Activated CD8-positive, alpha-beta memory T cell treated with anti-CD3 and anti-CD28 coated beads, Interleukin-2, amount 10 ng/mL, durations not matched to agents 7 days and 5 days (primary cell): ENCODE results near the gene CDKL5. TPM values are rescaled to one million over a fixed set of nuclear protein-coding genes. Genes with fewer than 3 reads are reported as not detected.

Experiments
- ATAC-seq: fragments of 150-1000 bp; cut with Tn5 transposase; one replicate; pipeline ENCODE4 v1.10.0; 2021; ENCODE audit warnings: moderate library complexity
- CTCF ChIA-PET: fragments of 350-600 bp; sonication (Branson Sonifier 250); formaldehyde crosslinking; loops from one replicate; lab custom pipeline; 2021; ENCODE audit warnings: antibody characterized with exemption; lab: Charles Lee
- DNase-seq: peaks from one replicate; pipeline ENCODE4 v3.0.0-alpha.2; 2020
- H3K27ac Mint-ChIP-seq: one replicate; pipeline ENCODE4 v1.8.0; 2021; ENCODE audit warnings: mild to moderate bottlenecking, mixed read lengths
- H3K27me3 Mint-ChIP-seq: one replicate; pipeline ENCODE4 v1.8.0; 2021; ENCODE audit warnings: mixed read lengths
- H3K36me3 Mint-ChIP-seq: one replicate; pipeline ENCODE4 v1.8.0; 2021; ENCODE audit warnings: mild to moderate bottlenecking, mixed read lengths
- H3K4me1 Mint-ChIP-seq: one replicate; pipeline ENCODE4 v1.8.0; 2021; ENCODE audit warnings: mixed read lengths
- H3K4me3 Mint-ChIP-seq: one replicate; pipeline ENCODE4 v1.8.0; 2021; ENCODE audit warnings: mild to moderate bottlenecking, moderate library complexity, mixed read lengths
- H3K9me3 Mint-ChIP-seq: one replicate; pipeline ENCODE4 v1.8.0; 2022; ENCODE audit warnings: low read depth, mixed read lengths
- total RNA-seq, 2 experiments: library from RNA; stranded (reverse); gene quantifications; one replicate each; pipeline ENCODE4 v1.2.3, GENCODE V29; 2021

CDKL5 gene
- total RNA-seq, 2 experiments from 2014 or later = 1.1 to 1.3 TPM

DNA sequence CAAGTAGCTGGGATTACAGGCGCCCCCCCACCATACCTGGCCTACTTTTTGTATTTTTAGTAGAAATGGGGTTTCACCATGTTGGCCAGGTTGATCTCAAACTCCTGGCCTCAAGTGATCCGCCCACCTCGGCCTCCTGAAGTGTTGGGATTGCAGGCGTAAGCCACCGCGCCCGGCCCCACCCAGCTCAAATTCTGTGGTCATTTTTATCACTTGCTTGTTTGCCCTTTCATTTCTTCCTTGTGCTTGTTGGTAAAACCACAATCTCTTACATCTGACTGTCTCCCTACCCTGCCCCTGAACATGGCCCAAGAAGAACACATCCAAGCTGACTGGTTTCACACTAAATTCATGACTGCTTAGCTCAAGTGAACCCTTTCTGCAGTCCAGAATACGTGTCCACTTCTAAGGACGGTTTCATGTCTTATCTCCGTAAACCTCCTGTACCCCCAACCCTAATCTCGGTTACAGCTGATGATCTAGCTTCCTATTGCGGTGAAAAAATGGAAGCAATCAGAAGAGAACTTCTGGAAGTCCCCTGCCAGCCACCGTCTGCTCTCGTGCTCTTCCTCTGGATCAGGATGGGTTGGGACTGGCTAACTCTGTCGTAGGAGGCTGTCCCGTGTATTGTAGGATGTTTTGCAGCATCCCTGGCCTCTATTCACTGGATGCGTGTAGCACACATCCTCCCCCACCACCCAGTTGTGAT, 251.9 kb downstream of the CDKL5 start:
- Mint-ChIP-seq H3K27ac (no peak overlapping the region), H3K27me3 (no peaks in the 10 kb centered on the region), H3K9me3 (no peaks in the 10 kb centered on the region), H3K4me1 (peaks cover 8% of the 10 kb centered on the region), H3K4me3 (no peak overlapping the region), H3K36me3 (no peaks in the 10 kb centered on the region)
- CTCF ChIA-PET = no interaction called here
- ATAC-seq = no peak
- DNase-seq = no peak

DNA sequence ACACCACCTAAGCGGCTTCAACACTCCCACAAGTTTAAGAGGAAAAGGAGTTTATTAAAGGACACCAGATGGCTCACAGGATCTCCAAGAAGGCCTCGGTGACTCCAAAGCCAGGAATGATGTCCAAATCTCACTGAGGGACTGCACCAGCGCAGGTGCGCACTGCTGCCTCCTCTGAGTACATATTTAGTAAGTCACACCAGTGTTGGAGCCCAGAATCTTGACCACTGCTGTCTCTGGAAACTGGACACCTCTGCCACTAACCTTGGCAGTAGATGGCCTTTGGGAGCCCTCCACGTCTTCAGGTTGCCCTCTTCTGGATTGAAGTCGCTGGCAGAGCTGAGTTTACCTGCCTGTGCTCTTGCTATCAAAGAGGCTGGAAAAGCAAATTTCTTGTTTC, 256.6 kb downstream of the CDKL5 start:
- no peaks in the 10 kb centered on the region for H3K36me3 Mint-ChIP-seq

DNA sequence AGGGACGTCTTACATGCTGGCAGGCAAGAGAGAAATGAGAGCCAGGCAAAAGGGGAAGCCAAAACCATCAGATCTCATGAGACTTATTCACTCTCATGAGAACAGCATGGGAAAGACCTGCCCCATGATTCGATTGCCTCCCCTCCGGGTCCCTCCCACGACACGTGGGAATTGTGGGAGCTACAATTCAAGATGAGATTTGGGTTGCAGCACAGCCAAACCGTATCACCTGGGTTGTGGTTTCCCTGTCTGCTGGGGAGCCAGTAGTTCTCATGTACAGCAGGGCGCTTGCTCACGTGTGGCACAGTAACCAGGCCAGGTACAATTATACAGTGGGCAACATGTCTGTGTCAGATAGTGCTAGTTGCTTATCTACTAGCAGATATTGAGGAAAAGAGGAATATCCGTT, 257.6 kb downstream of the CDKL5 start:
- DNase-seq = no peak
- no peak for ATAC-seq
- H3K9me3 Mint-ChIP-seq = no peaks in the 10 kb centered on the region
- CTCF ChIA-PET = no interaction called here
- H3K4me3 Mint-ChIP-seq = no peak overlapping the region
- H3K4me1 Mint-ChIP-seq = no peaks in the 10 kb centered on the region
- no peaks in the 10 kb centered on the region for H3K27me3 Mint-ChIP-seq
- no peaks in the 10 kb centered on the region for H3K36me3 Mint-ChIP-seq
- no peak overlapping the region for H3K27ac Mint-ChIP-seq

More for the DNA sequence above, 256.6 kb downstream of the CDKL5 start:
- no peak for ATAC-seq
- no peak for DNase-seq
- Mint-ChIP-seq H3K9me3 (no peaks in the 10 kb centered on the region), H3K4me3 (no peak overlapping the region), H3K27ac (no peak overlapping the region), H3K4me1 (peaks cover 3% of the 10 kb centered on the region), H3K27me3 (no peaks in the 10 kb centered on the region)
- CTCF ChIA-PET = no interaction called here

DNA sequence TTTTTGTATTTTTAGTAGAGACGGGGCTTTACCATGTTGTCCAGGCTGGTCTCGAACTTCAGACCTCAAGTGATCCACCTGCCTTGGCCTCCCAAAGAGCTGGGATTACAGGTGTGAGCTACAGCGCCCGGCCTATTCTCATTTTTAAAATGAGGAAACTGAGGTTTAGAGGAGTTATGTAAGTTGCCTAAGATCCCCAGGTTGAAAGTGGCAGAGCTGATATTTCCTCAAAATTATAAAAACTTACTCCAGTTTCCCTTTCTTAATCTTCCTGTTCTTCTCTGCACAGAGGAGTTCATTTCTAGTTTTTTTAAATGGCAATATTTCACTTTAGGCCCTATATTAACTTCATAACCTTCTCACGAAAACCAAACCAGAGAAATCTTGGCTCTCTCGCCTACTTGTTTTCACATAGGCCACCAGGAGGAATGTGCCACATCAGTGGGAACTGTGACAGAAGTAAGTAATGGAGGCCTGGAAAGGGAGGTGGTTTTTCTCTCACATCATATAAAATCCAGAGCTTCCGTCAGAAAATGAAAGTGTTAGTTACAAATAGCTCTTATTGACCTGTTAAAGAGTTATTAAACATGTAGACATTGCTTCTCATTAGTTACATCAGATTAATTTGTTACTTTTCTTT, 262.6 kb downstream of the CDKL5 start:
- Mint-ChIP-seq H3K27me3 (no peaks in the 10 kb centered on the region), H3K36me3 (no peaks in the 10 kb centered on the region), H3K27ac (no peak overlapping the region), H3K4me1 (no peaks in the 10 kb centered on the region), H3K9me3 (no peaks in the 10 kb centered on the region), H3K4me3 (no peak overlapping the region)
- no peak for DNase-seq
- CTCF ChIA-PET = no interaction called here
- no peak for ATAC-seq

DNA sequence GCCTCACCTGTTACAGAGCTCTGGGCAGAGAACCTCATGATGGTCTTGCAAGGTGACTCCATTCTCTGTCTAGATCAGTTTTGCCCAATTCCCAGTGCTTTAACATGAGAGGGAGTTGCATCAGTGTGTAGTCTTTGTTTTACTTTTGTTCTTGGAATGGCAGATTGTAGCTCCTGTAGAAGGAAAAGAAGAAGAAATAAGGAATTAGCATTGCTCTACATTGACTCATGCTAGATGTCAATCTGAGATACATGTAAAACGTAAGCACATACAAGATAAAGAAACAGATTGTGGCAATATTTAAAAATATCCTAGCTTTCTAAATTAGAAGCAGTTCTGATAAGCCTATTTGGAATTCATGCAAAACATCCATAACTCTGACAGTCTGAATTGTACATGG, 266.0 kb downstream of the CDKL5 start:
- Mint-ChIP-seq H3K4me3 (no peak overlapping the region), H3K27ac (no peak overlapping the region), H3K27me3 (no peaks in the 10 kb centered on the region), H3K9me3 (no peaks in the 10 kb centered on the region), H3K36me3 (no peaks in the 10 kb centered on the region), H3K4me1 (no peaks in the 10 kb centered on the region)
- ATAC-seq (no peak), DNase-seq (no peak)
- CTCF ChIA-PET = no interaction called here

DNA sequence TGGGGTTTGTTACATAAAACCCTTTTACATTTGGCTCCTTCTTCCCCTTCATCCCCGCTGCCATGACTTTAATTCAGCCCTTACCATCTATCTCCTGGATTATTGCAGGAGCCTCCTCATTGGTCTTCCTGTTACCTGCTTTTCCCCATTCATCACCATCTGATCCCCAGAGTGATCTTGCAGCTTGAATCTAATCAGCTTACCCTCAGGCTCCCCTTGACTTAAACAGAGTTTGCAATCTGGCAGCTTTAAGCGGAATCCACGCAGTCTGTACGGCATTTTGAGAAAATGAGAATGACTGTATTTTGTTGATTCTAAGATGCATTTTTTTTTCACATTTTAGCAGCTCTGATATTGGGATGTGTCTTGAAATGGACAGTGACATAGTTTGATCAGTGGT, 267.1 kb downstream of the CDKL5 start:
- Mint-ChIP-seq H3K36me3 (no peaks in the 10 kb centered on the region), H3K27me3 (no peaks in the 10 kb centered on the region), H3K4me3 (no peak overlapping the region), H3K9me3 (no peaks in the 10 kb centered on the region), H3K27ac (no peak overlapping the region), H3K4me1 (no peaks in the 10 kb centered on the region)
- DNase-seq (no peak), ATAC-seq (no peak)
- CTCF ChIA-PET = no interaction called here

DNA sequence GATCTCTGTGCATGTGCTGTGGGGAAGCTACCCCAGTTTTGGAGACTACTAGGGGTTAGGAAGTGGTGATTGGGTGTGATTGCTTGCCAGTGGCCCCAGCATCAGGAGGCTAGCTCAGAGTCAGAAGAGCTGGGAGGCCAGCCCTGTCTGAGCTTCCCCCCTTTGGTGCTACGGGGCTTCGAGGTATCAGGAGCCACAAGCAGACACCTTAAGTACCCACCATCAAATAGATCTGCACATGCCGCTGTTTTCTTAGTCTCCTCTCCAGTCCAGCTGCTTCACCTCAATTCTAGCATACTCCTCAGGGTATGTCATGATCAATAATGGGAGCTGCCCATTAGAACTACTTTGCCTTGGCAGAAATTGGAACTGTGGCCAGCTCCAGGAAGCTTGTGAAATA, 271.2 kb downstream of the CDKL5 start:
- ATAC-seq = no peak
- no peak overlapping the region for H3K4me3 Mint-ChIP-seq
- no peak overlapping the region for H3K27ac Mint-ChIP-seq
- H3K36me3 Mint-ChIP-seq = no peaks in the 10 kb centered on the region
- H3K27me3 Mint-ChIP-seq = no peaks in the 10 kb centered on the region
- H3K4me1 Mint-ChIP-seq = no peaks in the 10 kb centered on the region
- CTCF ChIA-PET = no interaction called here
- no peak for DNase-seq
- H3K9me3 Mint-ChIP-seq = no peaks in the 10 kb centered on the region

DNA sequence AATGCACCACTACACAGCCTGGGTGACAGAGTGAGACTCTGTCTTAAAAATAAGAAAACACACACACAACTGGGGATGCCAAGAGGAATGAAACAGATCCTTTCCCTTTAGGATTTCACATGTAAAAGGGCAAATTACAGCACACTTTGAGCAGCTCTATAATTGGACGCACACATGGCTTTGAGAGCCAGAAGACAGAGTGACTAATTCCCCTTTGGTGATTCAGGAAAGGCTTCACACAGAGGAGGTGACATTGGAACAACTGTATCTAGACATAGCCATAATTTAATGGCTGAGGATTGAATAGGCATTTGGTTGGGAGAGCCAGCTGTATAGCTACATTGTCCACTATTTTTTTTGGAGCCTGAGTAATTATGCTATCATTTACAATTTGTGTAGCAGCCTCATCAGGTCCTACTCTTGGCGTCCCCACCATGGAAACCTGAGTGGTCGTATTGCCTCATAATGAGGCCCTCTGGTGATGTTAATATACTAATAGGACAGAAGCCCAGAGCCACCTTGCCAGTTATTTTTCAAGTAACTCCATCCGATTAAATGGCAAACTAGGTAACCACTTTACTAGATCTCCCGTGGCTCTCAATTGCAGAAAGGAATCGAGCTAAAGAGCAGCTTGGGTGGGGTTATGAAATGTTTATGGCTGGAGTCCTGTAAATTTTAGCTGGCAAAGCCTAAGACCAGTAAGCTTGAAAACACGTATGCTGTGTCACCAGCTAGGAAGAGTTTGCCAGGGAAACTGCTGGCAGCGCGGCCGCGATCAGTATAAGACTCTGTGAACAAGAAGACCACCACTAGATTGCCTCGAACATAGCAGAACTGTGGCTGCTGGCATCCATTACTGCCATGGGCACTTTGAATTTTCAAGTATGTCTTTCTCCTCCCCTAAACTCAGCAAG, 273.6 kb downstream of the CDKL5 start:
- H3K27me3 Mint-ChIP-seq = no peaks in the 10 kb centered on the region
- H3K4me1 Mint-ChIP-seq = no peaks in the 10 kb centered on the region
- H3K36me3 Mint-ChIP-seq = no peaks in the 10 kb centered on the region
- H3K27ac Mint-ChIP-seq = no peak overlapping the region
- H3K9me3 Mint-ChIP-seq = no peaks in the 10 kb centered on the region
- CTCF ChIA-PET = no interaction called here
- ATAC-seq (no peak), DNase-seq (no peak)
- H3K4me3 Mint-ChIP-seq = no peak overlapping the region

DNA sequence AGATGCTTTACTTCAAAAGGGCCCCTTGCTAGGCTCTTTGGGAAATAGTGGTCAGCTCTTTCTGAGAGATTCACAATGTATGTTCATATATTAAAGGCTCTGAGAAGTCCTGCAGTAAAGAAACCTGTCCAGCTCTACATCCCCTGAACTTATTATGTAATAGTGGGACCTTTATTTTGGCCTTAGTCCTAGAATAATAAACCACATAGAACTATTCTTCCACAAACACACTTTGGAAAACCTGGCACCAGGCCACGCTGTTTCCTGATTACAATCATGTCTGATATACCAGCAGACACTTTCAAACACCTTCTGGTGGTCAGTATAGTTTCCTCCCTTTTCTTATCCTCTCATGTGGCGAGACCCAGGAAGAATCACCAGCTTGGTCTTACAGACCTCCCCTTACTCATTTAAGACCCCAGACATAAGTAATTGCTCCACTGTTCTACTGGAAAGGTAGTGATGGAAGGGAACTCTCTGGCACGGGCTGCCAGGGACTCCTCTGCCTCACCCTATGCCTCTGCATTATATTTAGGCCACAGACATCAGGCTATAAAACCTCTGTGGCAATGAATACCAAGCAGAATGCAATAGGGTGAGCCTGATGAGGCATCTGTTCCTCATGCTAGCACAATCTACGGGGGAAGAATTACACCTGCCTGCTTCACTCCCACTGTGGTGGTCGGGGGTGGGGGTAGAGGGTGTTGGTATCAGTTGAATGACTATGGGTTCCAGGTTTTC, 276.4 kb downstream of the CDKL5 start:
- H3K4me1 Mint-ChIP-seq = no peaks in the 10 kb centered on the region
- no peak for ATAC-seq
- CTCF ChIA-PET = no interaction called here
- H3K27ac Mint-ChIP-seq = no peak overlapping the region
- DNase-seq = no peak
- H3K27me3 Mint-ChIP-seq = no peaks in the 10 kb centered on the region
- H3K9me3 Mint-ChIP-seq = no peaks in the 10 kb centered on the region
- H3K36me3 Mint-ChIP-seq = no peaks in the 10 kb centered on the region
- H3K4me3 Mint-ChIP-seq = no peak overlapping the region

DNA sequence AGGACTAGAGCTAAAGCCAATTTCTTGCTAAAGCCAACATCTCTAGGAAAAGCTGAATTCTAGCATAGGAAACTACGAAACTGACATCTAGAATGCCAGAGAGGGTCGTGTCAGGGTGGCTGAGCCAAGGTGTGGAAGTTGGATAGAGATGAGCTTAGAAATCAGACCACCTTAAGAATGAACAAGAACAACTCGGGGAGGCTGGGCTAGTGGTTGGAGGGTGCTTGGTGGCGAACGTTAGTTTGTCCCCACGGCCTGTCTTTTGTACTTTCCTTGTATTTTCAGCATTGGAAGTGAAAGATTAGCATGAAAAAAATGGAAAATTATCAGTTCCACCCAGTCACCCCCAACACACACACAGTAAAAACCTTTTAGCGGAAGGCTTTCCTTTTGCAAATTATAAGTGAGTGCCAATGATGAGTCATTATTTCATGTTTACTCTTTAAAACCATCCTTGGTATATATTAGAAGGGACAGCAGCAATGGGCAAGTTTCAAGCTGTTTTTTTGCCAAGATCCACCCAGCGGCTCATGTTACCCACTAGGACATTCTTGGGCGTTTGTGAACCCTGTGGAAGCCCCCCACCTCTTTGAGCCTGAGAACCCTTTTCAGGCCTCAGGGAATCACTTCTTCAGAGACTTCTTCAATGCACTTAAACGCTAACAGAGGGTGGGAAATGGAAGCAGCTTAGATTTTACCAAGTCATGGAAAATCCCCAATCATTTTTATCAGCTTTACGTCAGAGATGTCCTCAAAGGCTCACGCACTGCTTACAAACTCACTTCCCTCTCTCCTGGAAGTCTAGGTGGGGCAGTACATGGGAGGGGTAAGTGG, 277.2 kb downstream of the CDKL5 start:
- no peak for ATAC-seq
- Mint-ChIP-seq H3K27ac (no peak overlapping the region), H3K9me3 (no peaks in the 10 kb centered on the region), H3K36me3 (no peaks in the 10 kb centered on the region), H3K4me1 (no peaks in the 10 kb centered on the region), H3K27me3 (peaks cover 2% of the 10 kb centered on the region), H3K4me3 (no peak overlapping the region)
- CTCF ChIA-PET = interaction anchor here (0.5 kb wide), 1 partner anchor 232 kb away, joined by 3 read pairs; no protein-coding TSS in a partner anchor
- no peak for DNase-seq
